ENCODE data around the gene OR9G4. TPM values are rescaled to one million over a fixed set of nuclear protein-coding genes. Genes with fewer than 3 reads are reported as not detected.

The OR9G4 gene
- total and polyA plus RNA-seq, 3 donors from 2014 or later, result not detected

DNA sequence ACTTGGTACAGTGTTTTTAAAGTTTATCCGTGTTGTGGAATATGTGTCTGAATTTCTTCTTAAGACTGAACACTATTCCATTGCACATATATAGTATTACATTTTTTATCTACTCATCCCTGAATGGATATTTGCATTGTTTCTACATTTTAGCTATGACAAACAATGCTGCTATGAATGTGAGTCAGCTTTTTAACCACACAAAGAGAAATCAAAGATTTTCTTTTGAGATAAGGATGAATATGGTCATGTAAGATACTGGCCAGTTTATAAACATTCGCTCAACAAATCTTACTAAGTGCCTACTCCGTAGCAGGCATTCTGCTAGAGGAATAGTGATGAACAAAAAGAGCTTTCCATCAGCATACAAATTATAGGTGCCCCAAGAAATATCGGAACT lies 16.5 kb upstream of the OR9G4 start:
- no peaks in the 10 kb centered on the region for H3K4me1 ChIP-seq
- H3K9me3 ChIP-seq, result no peaks in the 10 kb centered on the region
- no peak overlapping the region for H3K4me3 ChIP-seq
- no peak for TF ChIP-seq POLR2A (IDR thresholded peaks at IDR 0.05)
- TF ChIP-seq, protein P1, sequence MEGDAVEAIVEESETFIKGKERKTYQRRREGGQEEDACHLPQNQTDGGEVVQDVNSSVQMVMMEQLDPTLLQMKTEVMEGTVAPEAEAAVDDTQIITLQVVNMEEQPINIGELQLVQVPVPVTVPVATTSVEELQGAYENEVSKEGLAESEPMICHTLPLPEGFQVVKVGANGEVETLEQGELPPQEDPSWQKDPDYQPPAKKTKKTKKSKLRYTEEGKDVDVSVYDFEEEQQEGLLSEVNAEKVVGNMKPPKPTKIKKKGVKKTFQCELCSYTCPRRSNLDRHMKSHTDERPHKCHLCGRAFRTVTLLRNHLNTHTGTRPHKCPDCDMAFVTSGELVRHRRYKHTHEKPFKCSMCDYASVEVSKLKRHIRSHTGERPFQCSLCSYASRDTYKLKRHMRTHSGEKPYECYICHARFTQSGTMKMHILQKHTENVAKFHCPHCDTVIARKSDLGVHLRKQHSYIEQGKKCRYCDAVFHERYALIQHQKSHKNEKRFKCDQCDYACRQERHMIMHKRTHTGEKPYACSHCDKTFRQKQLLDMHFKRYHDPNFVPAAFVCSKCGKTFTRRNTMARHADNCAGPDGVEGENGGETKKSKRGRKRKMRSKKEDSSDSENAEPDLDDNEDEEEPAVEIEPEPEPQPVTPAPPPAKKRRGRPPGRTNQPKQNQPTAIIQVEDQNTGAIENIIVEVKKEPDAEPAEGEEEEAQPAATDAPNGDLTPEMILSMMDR (IDR thresholded peaks at IDR 0.05), result no peak
- WGBS, 2 donors, result 84 to 88% methylated on average over 4 of the region's 4 CpGs
- intact Hi-C loops (cut with DNase I; ENCODE audit: low total_unique reads), result no loop called here
- no peaks in the 10 kb centered on the region for H3K36me3 ChIP-seq (ENCODE audit: low read depth, missing control alignments)
- H3K27ac ChIP-seq, result no peak overlapping the region
- DNase-seq, result no peak
- H3K27me3 ChIP-seq, result no peaks in the 10 kb centered on the region

DNA sequence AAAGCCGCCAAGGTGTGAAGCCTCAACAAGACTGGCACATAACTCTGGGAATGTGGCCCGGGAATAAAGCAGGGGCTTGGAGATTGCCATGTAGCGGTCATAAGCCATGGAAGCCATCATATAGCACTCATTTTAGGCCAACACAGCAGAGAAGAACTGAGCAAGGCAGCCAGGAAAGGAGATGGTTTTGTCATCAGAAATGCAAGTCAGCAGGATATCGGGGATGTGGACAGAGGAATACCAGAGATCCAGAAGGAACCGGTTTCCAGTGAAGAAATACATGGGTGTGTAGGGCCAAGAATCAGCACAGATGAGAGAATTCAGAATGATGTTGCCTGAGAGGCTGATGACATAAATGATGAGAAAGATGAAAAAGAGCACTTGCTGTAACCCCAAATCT lies 3.0 kb upstream of the OR9G4 start:
- H3K9me3 ChIP-seq, result no peaks in the 10 kb centered on the region
- intact Hi-C loops (cut with DNase I; ENCODE audit: low total_unique reads), result no loop called here
- H3K4me1 ChIP-seq, result no peaks in the 10 kb centered on the region
- H3K4me3 ChIP-seq, result no peak overlapping the region
- no peaks in the 10 kb centered on the region for H3K27me3 ChIP-seq
- 83 to 87% methylated on average over 5 of the region's 5 CpGs for WGBS, 2 donors
- TF ChIP-seq POLR2A (IDR thresholded peaks at IDR 0.05), result no peak
- TF ChIP-seq, protein P1 (IDR thresholded peaks at IDR 0.05), result no peak
- no peak for DNase-seq
- H3K27ac ChIP-seq, result no peak overlapping the region
- no peaks in the 10 kb centered on the region for H3K36me3 ChIP-seq (ENCODE audit: low read depth, missing control alignments)

DNA sequence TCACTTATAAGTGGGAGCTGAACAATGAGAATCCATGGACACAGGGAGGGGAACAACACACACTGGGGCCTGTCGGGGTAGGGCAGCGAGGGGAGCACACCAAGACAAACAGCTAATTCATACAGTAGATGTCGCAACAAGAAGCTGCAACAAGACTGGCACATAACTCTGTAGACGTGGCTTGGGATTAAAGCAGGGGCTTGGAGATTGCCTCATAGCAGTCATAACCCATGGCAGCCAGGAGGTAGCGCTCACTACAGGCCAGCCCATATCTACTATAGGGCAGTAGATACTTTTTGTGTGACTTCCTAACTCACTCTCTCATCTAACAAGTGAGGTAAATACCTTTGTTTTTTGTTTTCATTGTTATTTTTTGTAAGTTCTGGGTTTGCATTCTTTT lies 1.7 kb upstream of the OR9G4 start:
- Histone ChIP-seq H3K27ac (no peak overlapping the region), H3K9me3 (no peaks in the 10 kb centered on the region), H3K27me3 (no peaks in the 10 kb centered on the region), H3K4me3 (no peak overlapping the region), H3K4me1 (no peaks in the 10 kb centered on the region), H3K36me3 (ENCODE audit: low read depth, missing control alignments) (no peaks in the 10 kb centered on the region)
- intact Hi-C loops (cut with DNase I; ENCODE audit: low total_unique reads), result no loop called here
- DNase-seq, result no peak
- 88 to 92% methylated on average over 5 of the region's 5 CpGs for WGBS, 2 donors
- TF ChIP-seq POLR2A (IDR thresholded peaks at IDR 0.05), result no peak
- TF ChIP-seq, protein P1 (IDR thresholded peaks at IDR 0.05), result no peak

DNA sequence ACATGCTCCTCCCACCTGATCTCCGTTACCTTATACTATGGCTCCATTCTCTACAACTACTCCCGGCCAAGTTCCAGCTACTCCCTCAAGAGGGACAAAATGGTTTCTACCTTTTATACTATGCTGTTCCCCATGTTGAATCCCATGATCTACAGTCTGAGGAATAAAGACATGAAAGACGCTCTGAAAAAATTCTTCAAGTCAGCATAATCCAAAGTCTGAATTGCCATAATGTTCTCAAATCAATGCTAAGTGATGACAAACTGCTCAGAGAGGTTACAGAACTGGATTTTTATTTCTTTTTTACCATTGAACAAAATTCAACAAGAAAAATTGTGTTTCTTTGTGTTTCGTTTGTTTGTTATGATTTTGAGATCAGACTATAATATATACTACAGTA lies 7.6 kb downstream of the OR9G4 start:
- TF ChIP-seq, protein P1 (IDR thresholded peaks at IDR 0.05), result no peak
- TF ChIP-seq POLR2A (IDR thresholded peaks at IDR 0.05), result no peak
- Histone ChIP-seq H3K9me3 (no peaks in the 10 kb centered on the region), H3K4me3 (no peak overlapping the region), H3K36me3 (ENCODE audit: low read depth, missing control alignments) (no peaks in the 10 kb centered on the region), H3K27me3 (no peaks in the 10 kb centered on the region), H3K4me1 (no peaks in the 10 kb centered on the region), H3K27ac (no peak overlapping the region)
- WGBS, 2 donors, result 84 to 90% methylated on average over 4 of the region's 4 CpGs
- intact Hi-C loops (cut with DNase I; ENCODE audit: low total_unique reads), result no loop called here
- no peak for DNase-seq

DNA sequence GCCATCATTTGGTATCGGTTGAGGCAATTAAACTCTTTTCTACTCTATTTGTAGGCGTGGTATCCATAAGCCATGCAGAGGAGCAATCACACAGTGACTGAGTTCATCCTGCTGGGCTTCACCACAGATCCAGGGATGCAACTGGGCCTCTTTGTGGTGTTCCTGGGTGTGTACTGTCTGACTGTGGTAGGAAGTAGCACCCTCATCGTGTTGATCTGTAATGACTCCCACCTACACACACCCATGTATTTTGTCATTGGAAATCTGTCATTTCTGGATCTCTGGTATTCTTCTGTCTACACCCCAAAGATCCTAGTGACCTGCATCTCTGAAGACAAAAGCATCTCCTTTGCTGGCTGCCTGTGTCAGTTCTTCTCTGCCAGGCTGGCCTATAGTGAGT lies 8.4 kb downstream of the OR9G4 start:
- 83 to 91% methylated on average over 3 of the region's 3 CpGs for WGBS, 2 donors
- H3K27ac ChIP-seq, result no peak overlapping the region
- intact Hi-C loops (cut with DNase I; ENCODE audit: low total_unique reads), result no loop called here

More for the DNA sequence above, 8.4 kb downstream of the OR9G4 start:
- TF ChIP-seq, protein P1 (IDR thresholded peaks at IDR 0.05), result no peak
- TF ChIP-seq POLR2A (IDR thresholded peaks at IDR 0.05), result no peak
- no peak for DNase-seq
- Histone ChIP-seq H3K9me3 (no peaks in the 10 kb centered on the region), H3K36me3 (ENCODE audit: low read depth, missing control alignments) (no peaks in the 10 kb centered on the region), H3K4me3 (no peak overlapping the region), H3K4me1 (no peaks in the 10 kb centered on the region), H3K27me3 (no peaks in the 10 kb centered on the region)
